Measurements from ENCODE around the gene CCSER1. TPM values are rescaled to one million over a fixed set of nuclear protein-coding genes. Genes with fewer than 3 reads are reported as not detected.
"Not testable (repeated sequence)": the region's sequence is repeated elsewhere in the genome, so short reads cannot be mapped to it uniquely, and the experiment has no call there.

The CCSER1 gene
- total RNA-seq, 1 experiment from 2014 or later, result 1.5 TPM

- DNase-seq (ENCODE audit: low spot score), result no peak
These were observed 706.5 kb downstream of the CCSER1 start for GRCh38 chr4:90833706-90834105.

- no peak for DNase-seq (ENCODE audit: low spot score)
These were observed 710.0 kb downstream of the CCSER1 start for GRCh38 chr4:90837241-90837640.

- not testable (repeated sequence) for DNase-seq (ENCODE audit: low spot score)
These were observed 711.7 kb downstream of the CCSER1 start for GRCh38 chr4:90838859-90839258.

GRCh38 chr4:90840291-90840690 is 713.1 kb downstream of the CCSER1 start:
- DNase-seq (ENCODE audit: low spot score), result no peak

GRCh38 chr4:90840828-90841227 is 713.6 kb downstream of the CCSER1 start:
- DNase-seq (ENCODE audit: low spot score), result no peak

GRCh38 chr4:90841676-90842075 is 714.5 kb downstream of the CCSER1 start:
- no peak for DNase-seq (ENCODE audit: low spot score)

- DNase-seq (ENCODE audit: low spot score), result no peak
These were observed 715.8 kb downstream of the CCSER1 start for GRCh38 chr4:90842960-90843359.

GRCh38 chr4:90844241-90844640 is 717.0 kb downstream of the CCSER1 start:
- DNase-seq (ENCODE audit: low spot score), result no peak

GRCh38 chr4:90845777-90846176 is 718.6 kb downstream of the CCSER1 start:
- peak; percentile 11 for DNase-seq (ENCODE audit: low spot score)

GRCh38 chr4:90852237-90852636 is 725.0 kb downstream of the CCSER1 start:
- no peak for DNase-seq (ENCODE audit: low spot score)

GRCh38 chr4:90855111-90855510 is 727.9 kb downstream of the CCSER1 start:
- no peak for DNase-seq (ENCODE audit: low spot score)

- DNase-seq (ENCODE audit: low spot score), result no peak
These were observed 730.1 kb downstream of the CCSER1 start for GRCh38 chr4:90857081-90857820.

- no peak for DNase-seq (ENCODE audit: low spot score)
These were observed 748.6 kb downstream of the CCSER1 start for GRCh38 chr4:90875791-90876190.

- no peak for DNase-seq (ENCODE audit: low spot score)
These were observed 749.1 kb downstream of the CCSER1 start for GRCh38 chr4:90876296-90876695.

- DNase-seq (ENCODE audit: low spot score), result no peak
These were observed 756.3 kb downstream of the CCSER1 start for GRCh38 chr4:90883519-90883918.

- no peak for DNase-seq (ENCODE audit: low spot score)
These were observed 761.4 kb downstream of the CCSER1 start for GRCh38 chr4:90888571-90888970.

GRCh38 chr4:90889171-90889570 is 762.0 kb downstream of the CCSER1 start:
- DNase-seq (ENCODE audit: low spot score), result no peak

- not testable (repeated sequence) for DNase-seq (ENCODE audit: low spot score)
These were observed 776.2 kb downstream of the CCSER1 start for GRCh38 chr4:90903413-90903812.

GRCh38 chr4:90904021-90904420 is 776.8 kb downstream of the CCSER1 start:
- DNase-seq (ENCODE audit: low spot score), result no peak

- DNase-seq (ENCODE audit: low spot score), result no peak
These were observed 779.0 kb downstream of the CCSER1 start for GRCh38 chr4:90906239-90906638.

- DNase-seq (ENCODE audit: low spot score), result not testable (repeated sequence)
These were observed 784.7 kb downstream of the CCSER1 start for GRCh38 chr4:90911724-90912434.

- DNase-seq (ENCODE audit: low spot score), result no peak
These were observed 795.0 kb downstream of the CCSER1 start for GRCh38 chr4:90922174-90922573.

- no peak for DNase-seq (ENCODE audit: low spot score)
These were observed 799.8 kb downstream of the CCSER1 start for GRCh38 chr4:90926957-90927356.
